ENCODE measurements around the gene PTPRS. TPM values are rescaled to one million over a fixed set of nuclear protein-coding genes. Genes with fewer than 3 reads are reported as not detected.

PTPRS gene
- total and polyA plus RNA-seq, 2 donors (not counting 3 experiments of a cell fraction or from before 2014, with no cell fraction given): 10.1 to 16.1 TPM

GRCh38 chr19:5314012-5314906, 26.4 kb downstream of the PTPRS start:
- Histone ChIP-seq H3K36me3 (ENCODE audit: control insufficient read depth in 2 of 2, extremely low read depth in 1 of 2, insufficient read depth in 2 of 2, low read length in 2 of 2) (no peaks in the 10 kb centered on the region), H3K9ac (replicated peaks; ENCODE audit: extremely low read depth, insufficient read depth, low read length) (no peak overlapping the region), H3K27ac (ENCODE audit: insufficient read depth, low read depth, low read length) (no peak overlapping the region), H3K4me2 (ENCODE audit: insufficient read depth, low read length) (no peak overlapping the region), H3K9me3 (replicated peaks; ENCODE audit: control insufficient read depth, insufficient read depth, low read length) (no peaks in the 10 kb centered on the region), H3K9me1 (replicated peaks; ENCODE audit: control insufficient read depth, extremely low read depth, insufficient read depth, low read length) (no peaks in the 10 kb centered on the region), H2AFZ (ENCODE audit: low read depth, low read length) (no peak overlapping the region), H3K4me3 (replicated peaks in 1 of 3; ENCODE audit: insufficient read depth in 1 of 3, low read depth in 1 of 3, low read length in 3 of 3) (no peak overlapping the region), H3K27me3 (ENCODE audit: control insufficient read depth in 2 of 2, insufficient read depth in 2 of 2, low read length in 2 of 2) (no peaks in the 10 kb centered on the region), H4K20me1 (replicated peaks; ENCODE audit: control insufficient read depth, extremely low read depth, insufficient read depth, low read length) (no peaks in the 10 kb centered on the region), H3K79me2 (ENCODE audit: control insufficient read depth, insufficient read depth, low read length) (no peaks in the 10 kb centered on the region), H3K4me1 (ENCODE audit: control insufficient read depth, extremely low read depth, insufficient read depth, low read length) (no peaks in the 10 kb centered on the region)
- intact Hi-C loops (cut with micrococcal nuclease) (no loop called here), dilution Hi-C loops (cut with MboI; ENCODE audit: extremely low pct_ligation_motif_present, low sequenced_read_pairs) (no loop called here)
- POLR2A ChIA-PET: no interaction called here
- FAIRE-seq (peak; percentile 47), DNase-seq (ENCODE audit: low read depth, low spot score) (no peak)
- CTCF ChIA-PET: no interaction called here
- BruUV-seq (replicated peaks): no TSS peak
- TF ChIP-seq MYC (IDR thresholded peaks at IDR 0.05; ENCODE audit: low read depth, low read length) (no peak), GATA2 (IDR thresholded peaks at IDR 0.05; ENCODE audit: insufficient read depth, insufficient read length, low read depth, low read length) (no peak), POLR2AphosphoS5 (IDR thresholded peaks at IDR 0.05; ENCODE audit: insufficient read depth, low read depth, low read length) (no peak), MAX (IDR thresholded peaks at IDR 0.05; ENCODE audit: insufficient read depth, insufficient read length) (no peak), FOS (IDR thresholded peaks at IDR 0.05; ENCODE audit: borderline replicate concordance, insufficient read depth, low read length) (no peak), POLR2A (IDR thresholded peaks at IDR 0.05; ENCODE audit: low read depth, low read length) (no peak), JUN (IDR thresholded peaks at IDR 0.05; ENCODE audit: borderline replicate concordance, insufficient read depth, insufficient read length, low read depth) (no peak), EZH2 (IDR thresholded peaks at IDR 0.05; ENCODE audit: borderline replicate concordance, low read depth, low read length, severe bottlenecking) (no peak)
- TF ChIP-seq, protein P1, sequence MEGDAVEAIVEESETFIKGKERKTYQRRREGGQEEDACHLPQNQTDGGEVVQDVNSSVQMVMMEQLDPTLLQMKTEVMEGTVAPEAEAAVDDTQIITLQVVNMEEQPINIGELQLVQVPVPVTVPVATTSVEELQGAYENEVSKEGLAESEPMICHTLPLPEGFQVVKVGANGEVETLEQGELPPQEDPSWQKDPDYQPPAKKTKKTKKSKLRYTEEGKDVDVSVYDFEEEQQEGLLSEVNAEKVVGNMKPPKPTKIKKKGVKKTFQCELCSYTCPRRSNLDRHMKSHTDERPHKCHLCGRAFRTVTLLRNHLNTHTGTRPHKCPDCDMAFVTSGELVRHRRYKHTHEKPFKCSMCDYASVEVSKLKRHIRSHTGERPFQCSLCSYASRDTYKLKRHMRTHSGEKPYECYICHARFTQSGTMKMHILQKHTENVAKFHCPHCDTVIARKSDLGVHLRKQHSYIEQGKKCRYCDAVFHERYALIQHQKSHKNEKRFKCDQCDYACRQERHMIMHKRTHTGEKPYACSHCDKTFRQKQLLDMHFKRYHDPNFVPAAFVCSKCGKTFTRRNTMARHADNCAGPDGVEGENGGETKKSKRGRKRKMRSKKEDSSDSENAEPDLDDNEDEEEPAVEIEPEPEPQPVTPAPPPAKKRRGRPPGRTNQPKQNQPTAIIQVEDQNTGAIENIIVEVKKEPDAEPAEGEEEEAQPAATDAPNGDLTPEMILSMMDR (IDR thresholded peaks at IDR 0.05; ENCODE audit: extremely low read depth in 1 of 2, insufficient read depth in 1 of 2, low read depth in 1 of 2, low read length in 2 of 2): no peak

All from endothelial cell of umbilical vein (primary cell).